Caco-2 (cell line): ENCODE results near the gene GRK5. TPM values are rescaled to one million over a fixed set of nuclear protein-coding genes. Genes with fewer than 3 reads are reported as not detected.

Experiments
- BruUV-seq: library from RNA; stranded (reverse); fragments of 400-500 nt; replicated peaks from 2 replicates; lab custom pipeline; 2021; lab: Mats Ljungman, UMichigan
- CTCF ChIA-PET: fragments of 300-600 bp; sonication (Branson Sonifier 250); formaldehyde crosslinking; loops from one replicate; lab custom pipeline; 2022; ENCODE audit warnings: antibody characterized with exemption; lab: Charles Lee
- POLR2A ChIA-PET: fragments of 300-600 bp; sonication (Branson Sonifier 250); formaldehyde crosslinking; loops from one replicate; lab custom pipeline; 2022; ENCODE audit warnings: antibody characterized with exemption; lab: Charles Lee
- DNase-seq, 2 experiments: peaks; one replicate each; pipeline versions ENCODE4 v3.0.0 to v3.0.0-alpha.2; 2020 to 2022
- H3K27me3 ChIP-seq: replicated peaks from 2 replicates; pipeline ENCODE4 v1.6.0; 2011; ENCODE audit warnings: low read length; ENCODE audit not compliant: control insufficient read depth, insufficient read depth
- H3K36me3 ChIP-seq: 2 replicates; pipeline ENCODE4 v1.5.1; 2011; ENCODE audit warnings: low read length; ENCODE audit not compliant: control insufficient read depth, insufficient read depth
- H3K4me1 ChIP-seq: fragments of 250-450 bp; sonication (Bioruptor Pico); 2 replicates; pipeline ENCODE4 v1.5.1; 2020; ENCODE audit warnings: mild to moderate bottlenecking
- H3K4me3 ChIP-seq: 2 replicates; pipeline ENCODE4 v1.5.1; 2011; ENCODE audit warnings: low read depth, mild to moderate bottlenecking, control low read depth, low read length
- H3K9me3 ChIP-seq: fragments of 250-450 bp; sonication (Bioruptor Pico); 2 replicates; pipeline ENCODE4 v1.5.1; 2020; ENCODE audit warnings: mild to moderate bottlenecking, moderate library complexity
- H3K27ac Mint-ChIP-seq: one replicate; pipeline ENCODE4 v1.8.0; 2022; ENCODE audit warnings: mixed read lengths; ENCODE audit not compliant: unreplicated experiment
- H3K27me3 Mint-ChIP-seq: one replicate; pipeline ENCODE4 v1.8.0; 2022; ENCODE audit warnings: mixed read lengths; ENCODE audit not compliant: insufficient read depth, unreplicated experiment
- H3K36me3 Mint-ChIP-seq: one replicate; pipeline ENCODE4 v1.8.0; 2022; ENCODE audit warnings: mild to moderate bottlenecking, mixed read lengths; ENCODE audit not compliant: insufficient read depth, unreplicated experiment
- H3K4me1 Mint-ChIP-seq: one replicate; pipeline ENCODE4 v1.8.0; 2022; ENCODE audit warnings: low read depth, mixed read lengths; ENCODE audit not compliant: unreplicated experiment
- H3K4me3 Mint-ChIP-seq: one replicate; pipeline ENCODE4 v1.8.0; 2022; ENCODE audit warnings: mild to moderate bottlenecking, moderate library complexity, mixed read lengths; ENCODE audit not compliant: unreplicated experiment
- H3K9me3 Mint-ChIP-seq: one replicate; pipeline ENCODE4 v1.8.0; 2022; ENCODE audit warnings: mixed read lengths; ENCODE audit not compliant: unreplicated experiment
- intact Hi-C: fragments of 100-400 bp; cut with micrococcal nuclease; formaldehyde crosslinking; loops from one replicate; pipeline ENCODE4 v1.10.0; 2022; ENCODE audit not compliant: unreplicated experiment
- total RNA-seq: library from RNA; stranded (reverse); gene quantifications from 2 replicates; pipeline ENCODE4 v1.2.3, GENCODE V29; 2022
- TF ChIP-seq, protein P1 (sequence below), 2 experiments: fragments of 200-600 bp in 1 of 2; IDR thresholded peaks; 1 replicate in 1 of 2; 2 replicates in 1 of 2; pipeline versions ENCODE4 v1.5.1 to v1.8.0; 2011 to 2022; ENCODE audit warnings: antibody characterized with exemption in 1 of 2, control low read depth in 1 of 2, inconsistent platforms in 1 of 2, low read depth in 1 of 2, low read length in 1 of 2, mild to moderate bottlenecking in 1 of 2, moderate library complexity in 1 of 2; ENCODE audit not compliant: insufficient read depth in 1 of 2, severe bottlenecking in 1 of 2, unreplicated experiment in 1 of 2

The GRK5 gene
- total RNA-seq, 1 experiment from 2014 or later = 7.7 TPM

DNA sequence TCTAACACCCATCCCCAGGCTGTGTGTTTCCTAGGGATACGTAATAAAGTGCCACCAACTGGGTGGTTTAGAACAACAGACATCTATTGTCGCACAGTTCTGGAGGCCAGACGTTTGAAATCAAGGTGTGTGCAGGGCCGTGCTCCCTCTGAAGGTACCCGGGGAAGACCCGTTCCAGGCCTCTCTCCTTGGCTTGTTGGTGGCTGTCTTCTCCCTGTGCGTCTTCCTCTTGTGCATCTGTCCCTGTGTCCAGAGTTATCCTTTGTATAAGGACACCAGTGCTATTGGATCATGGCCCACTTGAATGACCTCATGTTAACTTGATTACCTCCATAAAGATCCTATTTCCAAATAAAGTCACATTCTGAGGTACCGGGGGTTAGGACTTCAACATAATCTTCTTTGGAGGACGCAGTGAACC, 15.6 kb downstream of the GRK5 start:
- Mint-ChIP-seq H3K9me3 (no peaks in the 10 kb centered on the region), H3K27ac (peak overlapping the region; percentile 77), H3K27me3 (no peaks in the 10 kb centered on the region), H3K4me1 (peaks cover 20% of the 10 kb centered on the region), H3K4me3 (peak overlapping the region; percentile 56), H3K36me3 (peaks cover 5% of the 10 kb centered on the region)
- POLR2A ChIA-PET = interaction anchor here (1.4 kb wide), 1 partner anchor 16 kb away, joined by 7 read pairs; the partner anchor contains the start of gene GRK5
- Histone ChIP-seq H3K4me3 (no peak overlapping the region), H3K27me3 (no peaks in the 10 kb centered on the region), H3K9me3 (no peaks in the 10 kb centered on the region), H3K4me1 (peaks cover 30% of the 10 kb centered on the region), H3K36me3 (no peaks in the 10 kb centered on the region)
- DNase-seq = no peak
- TF ChIP-seq, protein P1, sequence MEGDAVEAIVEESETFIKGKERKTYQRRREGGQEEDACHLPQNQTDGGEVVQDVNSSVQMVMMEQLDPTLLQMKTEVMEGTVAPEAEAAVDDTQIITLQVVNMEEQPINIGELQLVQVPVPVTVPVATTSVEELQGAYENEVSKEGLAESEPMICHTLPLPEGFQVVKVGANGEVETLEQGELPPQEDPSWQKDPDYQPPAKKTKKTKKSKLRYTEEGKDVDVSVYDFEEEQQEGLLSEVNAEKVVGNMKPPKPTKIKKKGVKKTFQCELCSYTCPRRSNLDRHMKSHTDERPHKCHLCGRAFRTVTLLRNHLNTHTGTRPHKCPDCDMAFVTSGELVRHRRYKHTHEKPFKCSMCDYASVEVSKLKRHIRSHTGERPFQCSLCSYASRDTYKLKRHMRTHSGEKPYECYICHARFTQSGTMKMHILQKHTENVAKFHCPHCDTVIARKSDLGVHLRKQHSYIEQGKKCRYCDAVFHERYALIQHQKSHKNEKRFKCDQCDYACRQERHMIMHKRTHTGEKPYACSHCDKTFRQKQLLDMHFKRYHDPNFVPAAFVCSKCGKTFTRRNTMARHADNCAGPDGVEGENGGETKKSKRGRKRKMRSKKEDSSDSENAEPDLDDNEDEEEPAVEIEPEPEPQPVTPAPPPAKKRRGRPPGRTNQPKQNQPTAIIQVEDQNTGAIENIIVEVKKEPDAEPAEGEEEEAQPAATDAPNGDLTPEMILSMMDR (IDR thresholded peaks at IDR 0.05; ENCODE audit: insufficient read depth in 1 of 2, low read depth in 1 of 2, low read length in 1 of 2, severe bottlenecking in 1 of 2, unreplicated experiment in 1 of 2) = no peak
- CTCF ChIA-PET = interaction anchor here (0.8 to 1.6 kb wide), 5 partner anchors 13 to 48 kb away, joined by 3 to 14 read pairs (median 6); no protein-coding TSS in a partner anchor
- intact Hi-C loops = no loop called here
- BruUV-seq = no TSS peak

DNA sequence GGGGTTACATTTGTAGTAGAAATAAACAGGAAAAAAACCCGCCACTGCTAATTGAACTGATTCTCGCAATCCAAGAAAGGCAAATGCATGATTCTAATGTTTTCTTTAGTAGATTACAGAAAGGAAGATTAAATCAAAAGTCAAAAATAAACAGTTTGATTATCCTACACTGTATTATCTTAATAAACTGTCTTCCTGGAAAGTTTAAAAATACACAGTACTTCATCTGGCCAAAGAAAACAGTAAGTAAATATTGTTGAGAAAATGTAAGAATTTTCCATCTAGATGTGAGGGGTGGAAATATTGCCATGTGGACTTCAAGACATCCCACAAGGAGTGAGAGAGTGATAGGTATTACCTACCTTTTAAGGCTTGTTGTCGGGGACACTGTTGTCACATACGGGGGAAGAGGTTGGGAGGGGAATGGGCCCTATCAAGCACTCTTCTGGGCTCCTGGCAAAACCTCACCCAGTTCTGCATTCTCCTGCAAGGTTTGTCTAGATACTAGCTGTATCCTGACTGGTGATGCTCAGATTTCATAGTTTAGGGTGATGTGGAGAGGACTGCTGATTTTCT, 17.8 kb downstream of the GRK5 start:
- TF ChIP-seq, protein P1 (IDR thresholded peaks at IDR 0.05; ENCODE audit: insufficient read depth in 1 of 2, low read depth in 1 of 2, low read length in 1 of 2, severe bottlenecking in 1 of 2, unreplicated experiment in 1 of 2) = no peak
- no peaks in the 10 kb centered on the region for H3K27me3 ChIP-seq
- H3K4me3 ChIP-seq = no peak overlapping the region
- no peaks in the 10 kb centered on the region for H3K9me3 ChIP-seq
- intact Hi-C loops = no loop called here
- Mint-ChIP-seq H3K27me3 (no peaks in the 10 kb centered on the region), H3K9me3 (no peaks in the 10 kb centered on the region), H3K27ac (no peak overlapping the region), H3K4me1 (peaks cover 25% of the 10 kb centered on the region), H3K4me3 (no peak overlapping the region), H3K36me3 (peaks cover 5% of the 10 kb centered on the region)
- POLR2A ChIA-PET = no interaction called here
- H3K36me3 ChIP-seq = no peaks in the 10 kb centered on the region
- no TSS peak for BruUV-seq
- DNase-seq = no peak
- peaks cover 26% of the 10 kb centered on the region for H3K4me1 ChIP-seq
- CTCF ChIA-PET = no interaction called here

GRCh38 chr10:119227825-119228224, 20.5 kb downstream of the GRK5 start:
- Histone ChIP-seq H3K4me3 (no peak overlapping the region), H3K27me3 (no peaks in the 10 kb centered on the region), H3K9me3 (no peaks in the 10 kb centered on the region), H3K4me1 (peaks cover 6% of the 10 kb centered on the region), H3K36me3 (no peaks in the 10 kb centered on the region)
- ChIA-PET CTCF (no interaction called here), POLR2A (no interaction called here)
- DNase-seq = no peak
- Mint-ChIP-seq H3K4me3 (no peak overlapping the region), H3K4me1 (peaks cover 5% of the 10 kb centered on the region), H3K27ac (no peak overlapping the region), H3K36me3 (no peaks in the 10 kb centered on the region), H3K27me3 (no peaks in the 10 kb centered on the region), H3K9me3 (peaks cover 10% of the 10 kb centered on the region)
- intact Hi-C loops = no loop called here
- TF ChIP-seq, protein P1 (IDR thresholded peaks at IDR 0.05; ENCODE audit: insufficient read depth in 1 of 2, low read depth in 1 of 2, low read length in 1 of 2, severe bottlenecking in 1 of 2, unreplicated experiment in 1 of 2) = no peak
- BruUV-seq = no TSS peak
